PC-9 (cell line): ENCODE results near the gene CNPY4. TPM values are rescaled to one million over a fixed set of nuclear protein-coding genes. Genes with fewer than 3 reads are reported as not detected.

Experiments
- BruUV-seq: library from RNA; stranded (reverse); fragments of 400-500 nt; replicated peaks from 2 replicates; lab custom pipeline; 2021; lab: Mats Ljungman, UMichigan
- CTCF ChIA-PET: fragments of 300-600 bp; sonication (Branson Sonifier 250); formaldehyde crosslinking; loops from one replicate; lab custom pipeline; 2022; ENCODE audit warnings: antibody characterized with exemption; lab: Charles Lee
- POLR2A ChIA-PET: fragments of 300-600 bp; sonication (Branson Sonifier 250); formaldehyde crosslinking; loops from one replicate; lab custom pipeline; 2022; ENCODE audit warnings: antibody characterized with exemption; ENCODE audit not compliant: unreplicated experiment; lab: Charles Lee
- DNase-seq, 2 experiments: peaks; one replicate each; pipeline versions ENCODE4 v3.0.0 to v3.0.0-alpha.2; 2015 to 2022; ENCODE audit warnings: mixed read lengths in 1 of 2
- H2AFZ ChIP-seq: fragments of 200-600 bp; sonication (generic); 2 replicates; pipeline ENCODE4 v1.8.1; 2017; ENCODE audit warnings: antibody characterized with exemption
- H3F3A ChIP-seq: fragments of 200-600 bp; sonication (generic); 2 replicates; pipeline ENCODE4 v1.8.1; 2017; ENCODE audit warnings: antibody characterized with exemption, mild to moderate bottlenecking, low read depth; ENCODE audit not compliant: insufficient read depth
- H3K27ac ChIP-seq: fragments of 200-600 bp; sonication (generic); 2 replicates; pipeline ENCODE4 v1.6.1; 2016; ENCODE audit warnings: mixed run types
- H3K27me3 ChIP-seq: fragments of 200-600 bp; sonication (generic); 2 replicates; pipeline ENCODE4 v1.6.1; 2016; ENCODE audit warnings: low read depth, mixed run types; ENCODE audit not compliant: insufficient read depth
- H3K36me3 ChIP-seq: fragments of 200-600 bp; sonication (generic); 2 replicates; pipeline ENCODE4 v1.6.1; 2016; ENCODE audit warnings: low read depth, mixed run types
- H3K4me1 ChIP-seq: fragments of 200-600 bp; sonication (generic); replicated peaks from 2 replicates; pipeline ENCODE4 v1.6.1; 2016; ENCODE audit warnings: mixed run types; ENCODE audit not compliant: insufficient read depth
- H3K4me2 ChIP-seq: fragments of 200-600 bp; sonication (generic); 2 replicates; pipeline ENCODE4 v1.6.1; 2017; ENCODE audit warnings: mixed run types
- H3K4me3 ChIP-seq: fragments of 200-600 bp; sonication (generic); 2 replicates; pipeline ENCODE4 v1.6.1; 2016; ENCODE audit warnings: mixed run types
- H3K79me2 ChIP-seq: fragments of 200-600 bp; sonication (generic); 2 replicates; pipeline ENCODE4 v1.6.1; 2017; ENCODE audit warnings: low read depth, mixed run types
- H3K9me2 ChIP-seq: fragments of 200-600 bp; sonication (generic); 2 replicates; pipeline ENCODE4 v1.8.1; 2017; ENCODE audit warnings: mild to moderate bottlenecking; ENCODE audit not compliant: insufficient read depth
- H3K9me3 ChIP-seq: fragments of 200-600 bp; sonication (generic); 2 replicates; pipeline ENCODE4 v1.8.1; 2016; ENCODE audit warnings: low read depth; ENCODE audit not compliant: insufficient read depth
- H4K20me1 ChIP-seq: fragments of 200-600 bp; sonication (generic); 2 replicates; pipeline ENCODE4 v1.8.1; 2017; ENCODE audit not compliant: insufficient read depth
- CTCF ChIP-seq: fragments of 200-600 bp; sonication (generic); conservative IDR thresholded peaks from 2 replicates; pipeline ENCODE4 v1.6.1; 2017; ENCODE audit warnings: mixed run types, antibody characterized with exemption, mild to moderate bottlenecking, moderate library complexity
- EZH2 ChIP-seq: fragments of 200-600 bp; sonication (generic); IDR thresholded peaks from 2 replicates; pipeline ENCODE4 v1.8.0; 2017; ENCODE audit warnings: antibody characterized with exemption, low read depth
- intact Hi-C: fragments of 100-400 bp; cut with micrococcal nuclease; formaldehyde crosslinking; loops from one replicate; pipeline ENCODE4 v1.10.0; 2022; ENCODE audit not compliant: unreplicated experiment
- total RNA-seq: library from RNA; stranded (reverse); gene quantifications from 2 replicates; pipeline ENCODE4 v1.2.3, GENCODE V29; 2021

CNPY4 gene
- total RNA-seq, 1 experiment from 2014 or later, result 10.3 TPM

- ChIA-PET CTCF (no interaction called here), POLR2A (no interaction called here)
- Histone ChIP-seq H2AFZ (no peak overlapping the region), H3K9me3 (peaks cover 44% of the 10 kb centered on the region), H3K36me3 (peaks cover 93% of the 10 kb centered on the region), H3K4me1 (peaks cover 7% of the 10 kb centered on the region), H3K27me3 (no peaks in the 10 kb centered on the region), H3K9me2 (no peaks in the 10 kb centered on the region), H3K4me2 (no peak overlapping the region), H3F3A (peaks cover 3% of the 10 kb centered on the region; the same call in 1 of the 2 replicates), H3K4me3 (no peak overlapping the region), H4K20me1 (peaks cover 8% of the 10 kb centered on the region; the same call in 1 of the 2 replicates), H3K27ac (no peak overlapping the region), H3K79me2 (peaks cover 41% of the 10 kb centered on the region)
- TF ChIP-seq EZH2, result no peak
- no peak for TF ChIP-seq CTCF
- BruUV-seq, result no TSS peak
- no peak for DNase-seq
- intact Hi-C loops, result no loop called here
These were observed 44.0 kb upstream of the CNPY4 start for GRCh38 chr7:100075418-100075817.

GRCh38 chr7:100077205-100077604 lies 42.2 kb upstream of the CNPY4 start:
- Histone ChIP-seq H3K9me3 (peaks cover 26% of the 10 kb centered on the region; the same call in 1 of the 2 replicates), H3K4me1 (peaks cover 10% of the 10 kb centered on the region), H2AFZ (no peak overlapping the region), H3K4me2 (no peak overlapping the region), H3K36me3 (peaks cover 75% of the 10 kb centered on the region), H4K20me1 (peaks cover 8% of the 10 kb centered on the region; the same call in 1 of the 2 replicates), H3K9me2 (no peaks in the 10 kb centered on the region), H3K4me3 (no peak overlapping the region), H3K27ac (no peak overlapping the region), H3K79me2 (peaks cover 52% of the 10 kb centered on the region), H3F3A (peaks cover 7% of the 10 kb centered on the region), H3K27me3 (no peaks in the 10 kb centered on the region)
- no peak for DNase-seq
- ChIA-PET CTCF (no interaction called here), POLR2A (no interaction called here)
- intact Hi-C loops, result no loop called here
- TF ChIP-seq EZH2 (no peak), CTCF (no peak)
- no TSS peak for BruUV-seq

- H3K4me2 ChIP-seq, result no peak overlapping the region
- no peak overlapping the region for H2AFZ ChIP-seq
- intact Hi-C loops, result no loop called here
- peaks cover 52% of the 10 kb centered on the region for H3K79me2 ChIP-seq
- DNase-seq, result no peak
- H3K4me3 ChIP-seq, result no peak overlapping the region
- H3K27me3 ChIP-seq, result no peaks in the 10 kb centered on the region
- ChIA-PET CTCF (no interaction called here), POLR2A (interaction anchor here (0.6 kb wide), 1 partner anchor 23 kb away, joined by 7 read pairs; no protein-coding TSS in a partner anchor)
- TF ChIP-seq EZH2, result no peak
- TF ChIP-seq CTCF, result no peak
- H3K36me3 ChIP-seq, result peaks cover 57% of the 10 kb centered on the region
- H3F3A ChIP-seq, result peaks cover 16% of the 10 kb centered on the region
- peaks cover 8% of the 10 kb centered on the region; the same call in 1 of the 2 replicates for H4K20me1 ChIP-seq
- no TSS peak for BruUV-seq
- H3K4me1 ChIP-seq, result peaks cover 15% of the 10 kb centered on the region
- no peaks in the 10 kb centered on the region for H3K9me2 ChIP-seq
- no peak overlapping the region for H3K27ac ChIP-seq
- peaks cover 8% of the 10 kb centered on the region; the same call in 1 of the 2 replicates for H3K9me3 ChIP-seq
These were observed 40.3 kb upstream of the CNPY4 start for GRCh38 chr7:100079024-100079560.
